Right lobe of liver (tissue), 4 donors: Measurements from ENCODE around the gene TNFRSF9.
"Not testable (repeated sequence)": the region's sequence is repeated elsewhere in the genome, so short reads cannot be mapped to it uniquely, and the experiment has no call there.

Experiments
- CTCF ChIP-seq, 4 donors: fragments of 200-600 bp in 3 of 4; fragments of 450-650 bp in 1 of 4; IDR thresholded peaks; one replicate each; pipeline versions ENCODE4 v1.5.1 to v1.8.0; 2016 to 2022; ENCODE audit warnings: antibody characterized with exemption in 4 of 4, mild to moderate bottlenecking in 2 of 4
- POLR2A ChIP-seq: fragments of 450-650 bp; IDR thresholded peaks from one replicate; pipeline ENCODE4 v1.6.1; 2017; ENCODE audit warnings: antibody characterized with exemption, mild to moderate bottlenecking
- donor health status: DM: no; HTN: no; CAD: no.
- donor health status: DM: no; HTN: no; CAD: no.
- donor health status: DM: no; HTN: yes; CAD: no.

DNA sequence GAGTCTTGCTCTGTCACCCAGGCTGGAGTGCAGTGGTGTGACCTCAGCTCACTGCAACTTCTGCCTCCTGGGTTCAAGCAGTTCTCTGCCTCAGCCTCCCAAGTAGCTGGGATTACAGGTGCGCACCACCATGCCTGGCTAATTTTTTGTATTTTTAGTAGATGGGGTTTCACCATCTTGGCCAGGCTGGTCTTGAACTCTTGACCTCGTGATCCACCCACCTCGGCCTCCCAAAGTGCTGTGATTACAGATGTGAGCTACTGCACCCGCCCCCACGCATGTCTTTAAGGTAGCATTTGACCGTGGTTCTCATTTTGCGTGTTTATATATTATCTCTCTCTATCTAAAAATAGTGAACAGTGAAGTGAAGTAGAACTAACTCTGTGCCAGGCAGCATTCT lies 23.2 kb upstream of the TNFRSF9 start:
- TF ChIP-seq CTCF (IDR thresholded peaks at IDR 0.05); POLR2A: not testable (repeated sequence)
